AG04449 (cell line): Measurements from ENCODE around the gene TPCN2.

Source experiments
- CTCF ChIA-PET: fragments of 350-600 bp; formaldehyde crosslinking; extraction: SDS; loops from one replicate; lab custom pipeline; 2021; ENCODE audit warnings: antibody characterized with exemption; lab: Yijun Ruan, JAX
- POLR2A ChIA-PET: fragments of 400-600, 350-600 bp; formaldehyde crosslinking; extraction: SDS; loops from one replicate; lab custom pipeline; 2020; ENCODE audit warnings: antibody characterized with exemption, inconsistent platforms; lab: Yijun Ruan, JAX
- DNase-seq: peaks from one replicate; pipeline ENCODE4 v3.0.0-alpha.2; 2010; ENCODE audit warnings: low read depth, low spot score
- H3K4me3 ChIP-seq: 2 replicates; pipeline ENCODE4 v1.5.1; 2011; ENCODE audit warnings: low read depth, mild to moderate bottlenecking, control low read depth, low read length
- CTCF ChIP-seq: IDR thresholded peaks from one replicate; pipeline ENCODE4 v1.5.1; 2011; ENCODE audit warnings: mild to moderate bottlenecking, moderate library complexity, low read length, control low read depth, inconsistent platforms; ENCODE audit not compliant: insufficient read depth; ENCODE audit errors: missing control alignments

TPCN2 gene

GRCh38 chr11:69053169-69053477, 4.4 kb downstream of the TPCN2 start:
- ChIA-PET POLR2A (no interaction called here), CTCF (interaction anchor here (1.1 kb wide), 1 partner anchor 12 kb away, joined by 3 read pairs; no protein-coding TSS in a partner anchor)
- no peak for DNase-seq
- no peak for TF ChIP-seq CTCF
- H3K4me3 ChIP-seq = no peak overlapping the region

DNA sequence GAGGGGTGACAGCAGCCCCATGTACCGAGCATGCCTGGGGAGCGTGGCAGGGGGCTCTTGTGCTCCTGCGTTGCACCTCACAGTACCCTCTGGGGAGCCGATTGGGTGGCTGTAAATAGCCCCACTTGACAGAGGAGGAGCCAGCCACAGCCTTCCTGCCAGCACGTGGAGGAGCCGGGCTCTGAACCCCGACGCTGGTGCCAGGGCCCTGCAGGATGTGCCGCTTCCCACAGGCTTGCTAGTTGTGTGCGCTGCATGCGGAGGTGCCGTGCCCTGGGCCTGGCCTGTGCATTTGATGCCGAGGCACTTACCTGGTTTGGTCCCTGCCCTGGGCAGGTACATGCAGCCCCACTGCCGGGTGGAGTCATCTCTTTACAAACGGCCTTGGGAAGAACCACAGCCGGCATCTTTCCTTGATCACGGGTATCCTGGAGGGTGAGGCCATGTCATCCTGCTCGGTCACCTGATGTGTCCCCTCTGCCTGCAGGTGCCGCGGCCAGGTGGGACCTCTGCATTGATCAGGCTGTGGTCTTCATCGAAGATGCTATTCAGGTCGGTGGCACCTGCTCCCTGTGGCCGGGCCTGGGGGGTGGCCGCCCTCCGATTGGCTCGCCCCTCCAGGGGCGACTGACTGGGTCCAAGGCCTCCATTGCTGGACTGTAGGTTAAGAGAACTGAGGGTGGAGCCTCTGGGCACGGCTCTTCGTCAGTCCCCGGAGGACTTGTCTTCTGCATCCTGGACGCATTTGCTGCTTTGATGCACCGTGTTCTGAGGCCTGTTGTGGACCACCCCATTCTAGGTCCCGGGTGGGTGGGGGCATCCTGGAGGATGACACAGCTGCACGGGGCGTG, 5.0 kb downstream of the TPCN2 start:
- ChIA-PET POLR2A (no interaction called here), CTCF (no interaction called here)
- DNase-seq = no peak
- TF ChIP-seq CTCF = no peak
- H3K4me3 ChIP-seq = no peak overlapping the region

- DNase-seq = no peak
- no peak for TF ChIP-seq CTCF
- H3K4me3 ChIP-seq = no peak overlapping the region
- ChIA-PET POLR2A (no interaction called here), CTCF (no interaction called here)
Measured at GRCh38 chr11:69054397-69055211, 5.9 kb downstream of the TPCN2 start.

DNA sequence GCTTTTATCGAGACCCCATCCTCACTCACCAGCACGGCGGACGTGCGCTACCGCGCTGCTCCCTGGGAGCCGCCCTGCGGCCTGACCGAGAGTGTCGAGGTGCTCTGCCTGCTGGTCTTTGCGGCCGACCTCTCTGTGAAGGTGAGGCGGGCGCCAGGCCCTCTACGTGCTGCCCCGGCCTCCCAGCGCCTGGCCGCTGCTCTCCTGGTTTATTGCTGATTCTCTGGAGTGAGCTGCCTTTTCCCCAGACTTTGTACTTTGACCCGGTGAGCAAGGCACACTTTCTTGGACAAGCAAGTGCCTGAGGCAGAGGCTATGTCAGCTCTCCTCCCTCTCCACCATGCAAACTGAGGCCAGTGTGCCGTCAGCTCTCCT, 6.5 kb downstream of the TPCN2 start:
- H3K4me3 ChIP-seq = no peak overlapping the region
- TF ChIP-seq CTCF = no peak
- no peak for DNase-seq
- CTCF ChIA-PET = no interaction called here
- POLR2A ChIA-PET = no interaction called here

GRCh38 chr11:69055598-69056516, 7.1 kb downstream of the TPCN2 start:
- ChIA-PET POLR2A (no interaction called here), CTCF (interaction anchor here (0.5 kb wide), 1 partner anchor 447 kb away, joined by 3 read pairs; no protein-coding TSS in a partner anchor)
- no peak for TF ChIP-seq CTCF
- DNase-seq = no peak
- no peak overlapping the region for H3K4me3 ChIP-seq

- no peak for TF ChIP-seq CTCF
- no peak for DNase-seq
- ChIA-PET POLR2A (no interaction called here), CTCF (interaction anchor here (1.5 kb wide), 1 partner anchor 13 kb away, joined by 7 read pairs; no protein-coding TSS in a partner anchor)
- no peak overlapping the region for H3K4me3 ChIP-seq
Measured at GRCh38 chr11:69057236-69057635, 8.5 kb downstream of the TPCN2 start.
